Epidermal melanocyte (primary cell): ENCODE results near the gene UBAC1.
"Not testable (repeated sequence)": the region's sequence is repeated elsewhere in the genome, so short reads cannot be mapped to it uniquely, and the experiment has no call there.

ENCODE experiments used
- DNase-seq: peaks from one replicate; pipeline ENCODE4 v3.0.0; 2011; ENCODE audit warnings: low spot score; ENCODE audit not compliant: insufficient read length

Gene UBAC1

GRCh38 chr9:135943604-135944003 is 17.6 kb downstream of the UBAC1 start:
- DNase-seq: not testable (repeated sequence)

DNA sequence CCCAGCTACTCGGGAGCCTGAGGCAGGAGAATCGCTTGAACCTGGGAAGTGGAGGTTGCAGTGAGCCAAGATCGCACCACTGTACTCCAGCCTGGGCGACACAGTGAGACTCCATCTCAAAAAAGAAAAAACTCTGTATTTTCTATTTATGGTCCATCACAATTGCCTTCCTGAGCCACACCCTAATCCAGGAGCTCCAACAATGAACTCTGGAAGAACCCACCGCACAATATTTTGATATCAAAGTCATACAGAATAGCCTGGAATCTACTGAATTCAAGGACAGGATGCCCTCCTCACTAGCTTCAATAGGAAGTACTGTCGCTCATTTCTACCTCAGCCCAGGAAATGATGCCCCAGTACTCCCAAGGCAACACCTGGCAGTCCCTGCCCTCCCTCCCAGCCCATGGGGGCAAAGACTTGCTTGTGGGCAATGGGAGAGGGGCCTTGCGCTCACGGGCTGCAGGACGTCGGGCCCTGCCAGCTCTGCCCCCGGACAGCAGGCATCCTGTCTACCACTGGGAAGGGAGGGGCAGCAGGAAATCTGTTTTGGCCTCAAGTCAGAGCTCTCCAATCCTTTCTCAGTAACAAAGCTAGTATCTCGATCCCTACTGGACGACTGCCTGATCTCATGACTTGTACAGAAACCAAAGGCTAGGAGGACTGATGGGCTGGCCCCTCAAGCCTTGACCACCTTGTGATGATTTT is 19.7 kb downstream of the UBAC1 start:
- no peak for DNase-seq

- DNase-seq: no peak
These were observed 21.6 kb downstream of the UBAC1 start for GRCh38 chr9:135939351-135940265.

DNA sequence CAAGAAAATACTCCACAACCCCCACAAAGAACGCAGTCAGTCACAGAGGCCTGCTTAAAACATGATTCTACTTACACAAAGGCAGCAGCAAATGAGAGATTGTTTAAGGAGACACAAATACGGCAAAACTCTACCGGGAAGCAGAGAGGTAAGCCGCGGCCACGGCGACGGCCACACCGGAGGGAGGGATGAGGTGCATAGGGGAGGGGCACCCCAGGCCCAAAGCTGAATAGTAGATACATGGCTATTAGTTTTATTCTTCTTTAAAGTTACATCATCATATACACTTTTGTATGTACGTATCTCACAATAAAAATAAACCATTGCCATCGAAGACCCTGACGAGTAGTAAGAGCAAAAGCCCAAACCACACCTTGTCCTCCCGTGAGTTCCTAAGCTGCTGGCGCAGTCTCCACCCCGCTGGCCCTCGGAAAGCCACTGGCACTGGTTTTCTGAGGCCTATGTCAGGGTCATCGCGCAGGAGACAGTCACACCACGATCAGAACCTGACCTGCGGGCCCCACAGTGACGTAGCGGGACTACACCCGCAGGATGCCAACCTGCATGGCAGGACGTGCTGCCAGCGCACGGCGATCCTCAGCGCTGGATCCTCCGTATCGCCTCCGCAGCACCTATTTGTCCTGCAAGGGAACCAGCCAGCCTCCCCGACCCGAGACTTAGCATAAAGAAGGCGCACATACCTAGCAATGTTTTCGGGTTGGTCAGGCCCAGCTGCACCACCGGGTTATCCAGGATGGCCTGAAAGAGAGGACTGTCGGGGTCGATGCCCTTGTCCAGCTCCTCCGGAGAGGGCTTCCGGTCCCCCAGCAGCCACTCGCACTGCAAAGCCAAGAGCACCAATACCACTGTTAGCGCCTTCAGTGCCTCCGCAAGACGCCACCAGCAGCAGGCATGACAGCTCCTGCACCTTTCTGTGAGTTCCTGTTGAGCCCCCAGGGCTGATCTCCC is 23.4 kb downstream of the UBAC1 start:
- DNase-seq: no peak

GRCh38 chr9:135933114-135933513 is 28.1 kb downstream of the UBAC1 start:
- DNase-seq: no peak

- DNase-seq: no peak
These were observed 28.5 kb downstream of the UBAC1 start for GRCh38 chr9:135932656-135933055.

DNA sequence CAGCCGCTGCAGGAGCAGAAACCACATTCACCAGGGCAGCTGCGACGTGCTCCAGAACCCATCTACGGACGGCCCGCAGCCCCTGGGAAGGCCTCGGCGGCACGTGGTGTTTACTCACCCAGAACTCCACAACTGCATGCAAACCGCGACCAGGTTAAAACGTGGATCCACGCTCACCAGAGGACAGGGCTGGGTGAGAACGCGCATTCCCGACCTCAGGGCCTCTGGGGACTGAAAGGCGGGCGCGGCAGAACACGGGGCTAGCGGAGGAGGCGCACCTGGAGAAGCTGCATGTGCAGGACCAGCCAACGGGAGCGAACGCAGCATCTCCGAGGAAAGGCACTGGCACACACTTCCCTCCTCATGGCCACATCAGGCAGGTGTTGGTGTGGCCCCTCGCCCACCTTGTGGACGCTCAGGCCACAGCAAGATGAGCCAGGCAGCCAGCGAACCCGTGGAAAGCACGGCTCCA is 29.8 kb downstream of the UBAC1 start:
- no peak for DNase-seq

DNA sequence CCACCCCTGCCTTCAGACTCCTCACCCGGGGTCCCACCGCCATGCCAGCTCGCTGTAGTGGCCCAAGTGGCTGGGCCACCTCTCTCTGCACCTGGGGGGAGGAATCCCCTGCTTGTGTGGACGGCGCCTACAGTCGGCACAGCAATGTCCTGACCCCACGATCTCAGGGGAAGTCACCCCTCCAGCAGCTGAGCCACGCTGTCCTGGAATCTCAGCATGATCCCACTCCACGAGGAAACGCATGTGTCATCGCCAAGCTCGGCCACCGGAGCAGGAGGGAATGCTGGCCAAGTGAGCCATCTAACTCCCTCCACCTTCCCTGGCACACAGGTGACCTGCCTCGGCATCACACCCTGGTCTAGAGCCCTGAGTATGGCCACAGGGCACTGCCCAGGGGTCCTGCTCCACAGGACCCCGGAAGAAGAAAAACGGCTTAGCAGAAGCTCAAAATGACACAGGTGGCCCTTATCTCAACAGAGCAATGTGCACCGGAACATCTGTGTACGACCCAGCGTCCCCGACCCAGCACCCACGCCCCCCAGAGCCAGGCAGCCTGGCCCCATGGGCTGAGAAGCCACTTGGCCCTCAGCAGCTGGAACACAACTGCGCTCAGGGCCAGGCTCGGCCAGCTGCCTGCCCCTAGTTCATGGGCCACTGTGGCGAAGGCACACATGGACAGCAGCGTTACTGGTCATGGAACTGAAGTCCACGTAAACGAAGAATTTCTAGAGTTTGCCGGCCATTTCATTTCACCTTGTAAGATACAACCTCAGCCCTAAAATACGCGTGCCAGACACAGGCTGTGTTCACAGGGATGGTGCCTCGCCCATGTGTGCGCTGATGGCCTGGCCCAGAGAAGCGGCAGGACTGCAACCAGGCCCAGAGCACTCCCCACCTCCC is 30.5 kb downstream of the UBAC1 start:
- no peak for DNase-seq

GRCh38 chr9:135929656-135930445 is 31.3 kb downstream of the UBAC1 start:
- DNase-seq: no peak

GRCh38 chr9:135928731-135929655 is 32.2 kb downstream of the UBAC1 start:
- DNase-seq: no peak

- DNase-seq: no peak
These were observed 33.0 kb downstream of the UBAC1 start for GRCh38 chr9:135928074-135928730.

- no peak for DNase-seq
These were observed 33.8 kb downstream of the UBAC1 start for GRCh38 chr9:135927195-135928013.

DNA sequence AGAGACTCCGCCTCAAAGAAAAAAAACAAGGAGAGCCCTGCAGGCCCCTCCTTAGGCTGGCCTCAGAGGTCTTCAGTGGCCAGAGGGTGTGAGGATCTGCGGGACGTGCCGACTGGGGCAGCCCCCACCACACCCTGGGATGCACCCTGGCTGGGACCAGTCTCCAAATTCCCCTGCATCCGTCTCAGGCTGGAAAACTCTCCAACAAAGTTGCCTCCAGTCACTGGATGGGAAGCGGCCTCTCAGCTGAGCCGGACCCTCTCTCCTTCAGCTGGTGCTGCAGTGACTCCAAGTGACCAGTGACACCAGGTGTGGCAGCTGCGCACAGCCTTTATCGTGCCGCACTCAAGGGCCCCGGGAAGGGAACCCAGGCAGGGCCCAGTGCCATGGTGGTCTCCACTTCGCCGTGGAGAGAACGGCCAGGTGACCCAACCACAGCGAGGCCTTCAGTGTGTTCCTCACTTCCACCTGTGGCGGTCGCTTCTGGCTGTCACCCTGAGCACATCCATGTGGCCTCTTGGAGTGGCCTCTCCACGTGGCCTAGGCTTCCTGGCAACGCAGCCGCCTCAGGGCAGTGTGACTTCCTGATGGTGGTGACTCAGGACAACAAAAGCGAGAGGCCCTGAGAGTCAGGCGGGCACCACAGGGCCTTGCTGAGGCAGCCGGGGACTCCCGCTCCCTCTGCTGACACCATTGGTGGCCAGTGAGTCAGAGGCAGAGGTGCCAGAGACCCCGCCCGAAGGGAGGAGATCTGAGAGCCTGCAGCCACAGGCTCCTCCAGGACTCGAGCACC is 34.6 kb downstream of the UBAC1 start:
- DNase-seq: no peak

GRCh38 chr9:135925496-135926133 is 35.6 kb downstream of the UBAC1 start:
- DNase-seq: no peak

- DNase-seq: no peak
These were observed 36.4 kb downstream of the UBAC1 start for GRCh38 chr9:135924628-135925338.
